Measurements from ENCODE around the gene TAOK3. TPM values are rescaled to one million over a fixed set of nuclear protein-coding genes. Genes with fewer than 3 reads are reported as not detected.

TAOK3 gene
- polyA plus RNA-seq, 6 donors from 2014 or later: 34.7 to 94.9 (median 86.3) TPM

DNA sequence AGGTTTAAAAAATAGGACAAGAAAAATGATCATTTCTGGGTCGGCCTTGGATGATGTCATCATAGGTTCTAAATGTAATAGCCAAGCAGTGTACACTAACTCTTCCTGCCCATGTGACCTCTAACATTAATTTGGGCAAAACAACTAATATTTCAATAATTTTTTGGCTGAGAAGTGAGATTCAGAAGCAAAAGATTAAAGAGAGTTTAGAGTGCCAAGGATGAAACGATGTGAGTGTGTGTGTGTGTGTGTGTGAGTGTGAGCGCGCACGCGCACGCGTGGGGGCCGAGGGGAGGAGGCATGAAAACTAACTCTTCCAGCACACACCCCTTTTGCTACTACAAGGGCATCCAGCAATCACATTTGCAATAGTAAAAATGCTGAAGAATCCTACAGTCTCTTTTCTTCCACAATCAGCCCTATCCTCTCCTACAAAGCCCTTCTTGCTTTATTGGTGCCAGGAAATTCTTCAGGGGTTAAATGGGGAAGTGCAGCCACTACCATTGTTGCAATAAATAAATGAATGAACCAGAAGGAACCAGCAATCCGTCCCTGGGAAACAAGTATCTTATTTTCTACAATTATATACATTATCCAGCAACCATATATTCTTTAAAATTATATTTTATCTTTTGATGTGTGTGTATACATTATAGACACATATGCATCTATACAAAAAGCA lies 183.9 kb downstream of the TAOK3 start:
- H3K4me1 Mint-ChIP-seq: peaks cover 5 to 14% (median 11%) of the 10 kb centered on the region in 3 donors
- no peaks in the 10 kb centered on the region for H3K9me3 Mint-ChIP-seq
- ATAC-seq (ENCODE audit: low read depth in 2 of 2): no peak
- no peaks in the 10 kb centered on the region for H3K27me3 Mint-ChIP-seq
- H3K27ac Mint-ChIP-seq: no peak overlapping the region
- no peak overlapping the region for H3K4me3 Mint-ChIP-seq
- DNase-seq: no peak
- H3K36me3 Mint-ChIP-seq: no peaks in the 10 kb centered on the region

DNA sequence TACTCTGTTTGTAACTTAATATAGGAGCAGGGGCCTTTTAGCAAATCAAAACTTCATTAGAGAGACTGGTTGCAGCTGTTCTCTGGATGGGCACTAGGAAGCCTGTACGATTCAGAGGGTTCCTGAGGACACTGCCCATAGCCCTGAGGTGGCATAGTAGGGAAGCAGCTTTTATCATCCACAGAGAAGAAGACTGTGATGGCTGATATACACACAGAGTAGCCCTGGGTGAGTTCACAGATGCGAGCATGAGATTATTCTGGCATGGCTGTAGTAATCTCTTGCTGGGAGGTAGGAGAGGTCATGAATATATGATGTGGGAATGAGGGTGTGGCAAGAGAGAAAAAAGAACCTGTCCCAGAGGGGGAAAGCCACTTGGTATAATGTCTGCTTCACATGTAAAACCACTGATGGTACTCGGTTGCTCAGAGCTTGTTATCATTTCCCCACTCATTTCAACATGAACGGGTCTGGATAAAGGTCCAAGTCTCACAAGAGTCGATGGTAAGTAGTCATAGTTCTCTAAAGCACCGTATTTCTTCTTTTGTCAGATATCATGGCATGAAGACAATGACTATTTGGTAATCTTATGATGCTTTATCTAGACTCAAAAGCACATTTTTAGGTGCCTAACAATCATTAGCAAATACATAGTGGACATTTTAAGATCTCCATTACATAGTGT lies 184.8 kb downstream of the TAOK3 start:
- H3K4me1 Mint-ChIP-seq: peaks cover 5 to 14% (median 11%) of the 10 kb centered on the region in 3 donors
- H3K4me3 Mint-ChIP-seq: no peak overlapping the region
- ATAC-seq (ENCODE audit: low read depth in 2 of 2): no peak
- no peaks in the 10 kb centered on the region for H3K27me3 Mint-ChIP-seq
- H3K36me3 Mint-ChIP-seq: no peaks in the 10 kb centered on the region
- no peak for DNase-seq
- H3K9me3 Mint-ChIP-seq: no peaks in the 10 kb centered on the region
- peak overlapping the region in 3 of 6 donors; percentile 42 to 84 (median 64) for H3K27ac Mint-ChIP-seq

DNA sequence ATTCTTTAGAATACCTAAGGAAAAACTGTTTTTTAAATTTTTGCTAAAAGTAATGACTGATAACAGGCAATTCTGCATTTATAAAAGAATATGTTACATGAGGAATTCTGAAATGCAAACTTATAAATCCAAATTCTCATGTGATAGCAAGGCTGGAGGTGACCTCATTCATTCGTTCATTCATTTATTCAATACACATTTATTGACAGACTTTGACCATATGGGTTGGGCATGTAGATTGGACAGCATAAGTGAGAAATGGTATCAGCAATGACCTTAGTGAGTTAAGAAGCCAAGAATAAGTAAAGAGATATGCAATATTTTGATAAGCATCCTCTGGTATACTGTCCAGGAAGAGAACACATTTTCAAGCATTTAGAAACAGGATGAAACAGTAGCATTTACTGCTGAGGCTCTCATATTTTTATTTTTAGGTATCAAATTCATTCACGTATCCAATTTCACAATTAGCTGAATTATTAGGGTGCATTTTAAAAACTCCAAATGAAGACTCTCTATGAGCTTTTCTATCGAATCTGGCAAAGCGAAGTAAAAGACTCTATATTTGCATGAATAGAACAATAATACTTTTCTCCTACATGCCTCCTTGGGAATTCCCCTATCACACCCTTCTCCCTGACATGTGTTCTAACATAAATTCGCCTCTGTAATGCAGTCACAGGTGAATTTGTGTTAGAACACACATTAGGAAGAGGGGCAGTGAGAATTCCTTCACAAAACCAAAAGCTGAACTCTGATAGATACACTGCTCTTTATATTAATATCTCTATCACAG lies 186.9 kb downstream of the TAOK3 start:
- Mint-ChIP-seq H3K4me1 (peaks cover 14 to 18% (median 14%) of the 10 kb centered on the region in 3 donors), H3K36me3 (no peaks in the 10 kb centered on the region), H3K9me3 (no peaks in the 10 kb centered on the region), H3K27me3 (no peaks in the 10 kb centered on the region), H3K4me3 (no peak overlapping the region), H3K27ac (peak overlapping the region in 5 of 6 donors; percentile 21 to 60 (median 42))
- DNase-seq (no peak), ATAC-seq (ENCODE audit: low read depth in 2 of 2) (no peak)

DNA sequence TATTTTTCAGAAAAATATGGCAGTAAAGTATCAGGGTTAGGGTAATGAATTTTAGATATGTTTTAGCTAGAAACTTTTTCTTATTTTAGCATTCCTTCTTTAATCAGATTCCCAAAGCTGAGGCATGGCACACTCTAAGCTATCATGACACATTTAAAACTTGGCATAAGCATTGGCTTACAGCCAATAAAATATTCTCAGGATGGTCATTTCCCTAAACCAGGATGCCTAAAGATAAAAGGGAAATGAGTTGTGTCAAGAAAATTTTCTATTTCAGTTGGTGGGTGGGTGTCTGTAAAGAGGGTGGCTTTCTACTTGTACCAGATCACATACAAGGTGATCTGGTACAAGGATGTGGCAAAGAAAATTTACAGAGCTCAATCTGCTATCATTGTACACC lies 189.0 kb downstream of the TAOK3 start:
- peak overlapping the region in 3 of 6 donors; percentile 11 to 73 (median 38) for H3K27ac Mint-ChIP-seq
- H3K4me3 Mint-ChIP-seq: no peak overlapping the region
- H3K36me3 Mint-ChIP-seq: peaks cover 0 to 6% of the 10 kb centered on the region in 2 donors
- no peak for DNase-seq
- H3K4me1 Mint-ChIP-seq: peaks cover 14 to 18% (median 14%) of the 10 kb centered on the region in 3 donors
- H3K9me3 Mint-ChIP-seq: no peaks in the 10 kb centered on the region
- H3K27me3 Mint-ChIP-seq: no peaks in the 10 kb centered on the region
- ATAC-seq (ENCODE audit: low read depth in 2 of 2): no peak

DNA sequence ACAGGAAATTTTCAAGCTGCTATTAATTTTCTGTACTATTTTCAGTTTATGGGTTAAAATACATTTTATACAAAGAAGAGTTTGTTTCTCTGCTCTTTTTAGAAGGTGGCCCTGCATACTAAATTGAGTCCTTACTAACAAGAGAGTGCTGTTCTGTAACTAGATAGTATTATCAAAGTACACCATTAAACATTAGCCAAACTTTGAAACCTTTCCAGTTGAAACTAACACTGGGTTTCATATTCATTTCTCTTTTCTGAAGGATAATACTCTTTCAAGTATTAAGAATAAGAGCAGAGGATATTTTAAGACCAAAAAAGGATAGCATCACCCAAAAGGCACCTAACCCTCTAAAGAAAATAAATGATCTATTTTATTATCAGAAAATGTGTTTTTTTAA lies 189.6 kb downstream of the TAOK3 start:
- no peaks in the 10 kb centered on the region for H3K9me3 Mint-ChIP-seq
- H3K27ac Mint-ChIP-seq: peak overlapping the region in 3 of 6 donors; percentile 38 to 73 (median 47)
- ATAC-seq (ENCODE audit: low read depth in 2 of 2): no peak
- peaks cover 14 to 18% (median 17%) of the 10 kb centered on the region in 3 donors for H3K4me1 Mint-ChIP-seq
- no peak for DNase-seq
- H3K27me3 Mint-ChIP-seq: no peaks in the 10 kb centered on the region
- no peak overlapping the region for H3K4me3 Mint-ChIP-seq
- peaks cover 0 to 8% of the 10 kb centered on the region in 2 donors for H3K36me3 Mint-ChIP-seq

DNA sequence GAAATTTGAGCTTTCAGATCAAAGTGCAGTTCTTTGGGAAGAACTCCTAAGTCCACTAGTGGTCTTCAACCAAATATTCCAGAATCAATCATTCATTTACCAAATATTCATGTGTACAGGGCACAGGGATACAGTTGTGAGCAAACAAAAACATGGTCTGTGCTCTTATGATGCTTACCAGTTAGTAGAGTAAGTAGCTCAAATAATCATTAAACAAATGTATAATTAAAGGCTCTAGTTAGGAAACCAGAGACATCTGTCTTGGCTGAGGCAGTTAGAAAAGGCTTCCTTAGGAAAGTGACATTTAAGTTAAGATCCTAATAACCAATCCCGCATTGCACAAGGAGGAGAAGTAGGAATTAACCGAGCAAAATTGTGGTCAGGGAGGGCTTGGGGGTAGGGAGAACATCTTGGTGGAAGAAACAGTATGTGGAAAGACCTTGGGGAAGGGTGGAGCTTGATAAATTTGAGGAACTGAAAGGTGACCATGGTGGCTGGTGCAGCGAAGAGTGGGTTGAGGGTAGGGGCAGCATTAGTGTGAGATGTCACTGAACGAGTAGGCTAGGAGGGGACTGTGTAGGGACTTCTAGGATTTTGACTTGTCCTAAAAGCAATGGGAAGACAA lies 196.8 kb downstream of the TAOK3 start:
- Mint-ChIP-seq H3K9me3 (peaks cover 0 to 4% (median 0%) of the 10 kb centered on the region in 7 donors), H3K27me3 (no peaks in the 10 kb centered on the region), H3K27ac (peak overlapping the region in 4 of 6 donors; percentile 1 to 16 (median 6)), H3K4me3 (peak overlapping the region in 2 of 8 donors; percentile 10 to 26), H3K4me1 (peaks cover 6 to 10% (median 7%) of the 10 kb centered on the region in 3 donors), H3K36me3 (peaks cover 22 to 38% of the 10 kb centered on the region in 2 donors)
- DNase-seq (no peak), ATAC-seq (ENCODE audit: low read depth in 2 of 2) (peak; percentile 64 to 68)

DNA sequence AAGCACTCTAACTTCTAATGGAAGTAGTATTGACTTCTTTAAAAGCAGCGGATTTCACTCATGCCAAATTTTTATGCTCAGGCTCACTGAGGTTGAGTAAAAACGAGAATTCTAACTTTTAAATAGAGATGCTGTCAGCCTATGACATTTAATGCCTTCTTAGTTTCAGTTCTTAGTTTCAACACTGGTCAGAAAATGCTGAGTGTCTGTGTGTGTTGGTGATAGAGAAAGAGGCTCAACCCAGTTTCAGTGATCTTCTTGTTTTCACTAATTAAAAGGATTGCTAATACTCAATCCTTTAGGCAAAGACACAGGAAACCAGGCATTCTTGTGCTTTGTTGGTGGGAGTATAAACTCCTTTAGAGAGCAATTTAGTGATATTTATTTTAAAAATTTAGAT lies 205.8 kb downstream of the TAOK3 start:
- no peak overlapping the region for H3K4me3 Mint-ChIP-seq
- H3K27ac Mint-ChIP-seq: peak overlapping the region in 1 of 6 donors; percentile 50
- peaks cover 28 to 32% of the 10 kb centered on the region in 2 donors for H3K36me3 Mint-ChIP-seq
- no peaks in the 10 kb centered on the region for H3K9me3 Mint-ChIP-seq
- no peak for ATAC-seq (ENCODE audit: low read depth in 2 of 2)
- no peaks in the 10 kb centered on the region for H3K27me3 Mint-ChIP-seq
- peaks cover 8% of the 10 kb centered on the region in 3 donors for H3K4me1 Mint-ChIP-seq
- no peak for DNase-seq

DNA sequence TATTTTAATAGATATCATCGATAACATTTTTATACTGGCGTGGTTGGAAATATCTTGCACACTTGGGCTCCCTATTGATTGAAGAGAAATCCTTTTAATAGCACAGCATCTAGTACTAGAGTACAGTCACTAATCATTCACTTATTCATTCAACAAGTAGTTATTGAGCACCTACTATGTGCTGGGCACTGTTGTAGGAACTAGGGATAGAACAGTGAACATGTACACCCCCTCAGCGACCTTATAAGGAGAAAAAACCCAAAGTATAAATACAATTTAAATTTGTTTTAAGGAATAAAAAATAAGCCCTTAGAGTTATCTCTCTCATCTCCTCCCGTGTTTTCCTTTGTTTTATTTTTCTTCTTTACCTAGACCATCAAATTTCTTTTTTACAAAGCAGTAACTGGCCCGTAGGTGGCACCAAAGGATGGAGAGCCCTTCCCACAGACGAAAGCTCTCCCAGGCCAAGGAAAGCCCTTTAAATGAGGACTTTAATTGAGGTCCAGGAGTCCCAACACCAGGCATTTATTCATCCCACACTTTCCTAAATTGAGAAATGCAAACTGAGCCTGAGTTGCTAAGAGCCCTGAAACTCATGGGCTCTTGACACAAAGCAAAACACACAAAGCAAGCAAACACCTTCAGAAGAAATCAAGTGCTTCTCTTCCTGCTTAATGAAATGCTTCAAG lies 207.8 kb downstream of the TAOK3 start:
- ATAC-seq (ENCODE audit: low read depth in 2 of 2): no peak
- Mint-ChIP-seq H3K4me3 (no peak overlapping the region), H3K4me1 (peaks cover 8% of the 10 kb centered on the region in 3 donors), H3K27ac (peak overlapping the region in 3 of 6 donors; percentile 33 to 70 (median 53)), H3K27me3 (no peaks in the 10 kb centered on the region), H3K36me3 (peaks cover 17 to 30% of the 10 kb centered on the region in 2 donors), H3K9me3 (no peaks in the 10 kb centered on the region)
- no peak for DNase-seq

DNA sequence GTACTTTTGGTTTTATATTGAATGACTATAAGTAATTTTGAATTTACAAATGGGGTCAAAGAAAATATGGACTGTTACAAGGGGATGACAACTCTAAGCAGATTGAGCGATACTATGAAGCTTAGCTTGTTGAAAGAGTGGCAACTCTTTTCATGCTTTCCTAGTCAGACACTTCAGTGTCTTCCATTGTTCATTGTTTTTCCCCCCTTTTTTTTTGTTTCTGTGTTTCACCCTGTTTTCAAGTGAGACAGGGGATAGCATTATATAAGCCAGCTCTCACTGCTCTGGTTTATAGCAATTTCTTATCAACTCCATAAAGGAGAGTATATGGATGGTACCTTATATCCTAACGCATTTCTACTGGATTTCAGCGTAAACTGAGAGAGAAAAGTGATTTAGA lies 212.2 kb downstream of the TAOK3 start:
- DNase-seq: no peak
- H3K27me3 Mint-ChIP-seq: no peaks in the 10 kb centered on the region
- no peak for ATAC-seq (ENCODE audit: low read depth in 2 of 2)
- no peak overlapping the region for H3K4me3 Mint-ChIP-seq
- H3K27ac Mint-ChIP-seq: no peak overlapping the region
- peaks cover 0 to 29% of the 10 kb centered on the region in 2 donors for H3K36me3 Mint-ChIP-seq
- peaks cover 5 to 8% (median 8%) of the 10 kb centered on the region in 3 donors for H3K4me1 Mint-ChIP-seq
- H3K9me3 Mint-ChIP-seq: no peaks in the 10 kb centered on the region

DNA sequence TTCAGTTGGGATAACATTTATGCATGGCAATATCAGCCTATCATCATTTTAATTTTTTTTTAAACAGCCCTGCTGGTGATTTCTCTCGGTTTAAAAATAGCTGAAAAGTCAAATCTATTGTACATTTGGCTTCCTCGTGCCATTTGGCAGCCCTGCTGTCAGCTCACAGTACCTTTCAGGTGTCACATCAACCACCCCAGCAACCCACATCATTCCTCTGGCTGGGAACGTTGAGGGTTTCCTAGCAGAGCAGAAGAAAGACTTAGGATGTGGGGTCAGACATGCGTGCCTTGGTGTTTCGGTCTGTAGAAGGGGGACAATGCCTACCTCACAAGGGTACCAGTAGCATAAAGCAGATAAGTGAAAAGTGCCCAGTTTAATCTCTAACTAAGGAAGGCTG lies 221.0 kb downstream of the TAOK3 start:
- H3K27me3 Mint-ChIP-seq: no peaks in the 10 kb centered on the region
- no peaks in the 10 kb centered on the region for H3K4me1 Mint-ChIP-seq

DNA sequence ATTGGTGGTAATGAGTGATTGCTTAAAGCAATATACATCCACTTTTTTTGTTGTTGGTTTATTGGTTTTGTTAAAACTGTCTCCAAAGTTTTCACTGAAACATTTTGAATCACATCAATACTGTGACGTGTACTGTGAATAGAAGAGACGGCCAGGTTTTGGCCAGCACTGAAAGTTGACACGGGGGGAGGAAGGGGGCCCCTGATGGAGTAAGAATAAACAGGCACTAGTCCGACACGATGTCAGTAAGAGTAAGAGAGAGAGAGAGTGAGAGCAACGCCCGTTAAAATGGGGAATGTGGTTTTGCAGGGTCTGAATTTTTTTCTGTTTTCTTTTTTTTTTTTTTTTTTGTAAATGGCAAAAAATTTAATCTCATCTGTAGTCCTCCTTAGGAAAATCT lies 222.1 kb downstream of the TAOK3 start:
- Mint-ChIP-seq H3K27me3 (no peaks in the 10 kb centered on the region), H3K4me3 (no peak overlapping the region), H3K27ac (peak overlapping the region in 1 of 6 donors; percentile 7), H3K36me3 (peaks cover 8 to 10% of the 10 kb centered on the region in 2 donors), H3K9me3 (no peaks in the 10 kb centered on the region), H3K4me1 (no peaks in the 10 kb centered on the region)
- ATAC-seq (ENCODE audit: low read depth in 2 of 2) (no peak), DNase-seq (no peak)

More for the DNA sequence above, 221.0 kb downstream of the TAOK3 start:
- Mint-ChIP-seq H3K36me3 (peaks cover 6 to 8% of the 10 kb centered on the region in 2 donors), H3K4me3 (no peak overlapping the region), H3K9me3 (no peaks in the 10 kb centered on the region), H3K27ac (peak overlapping the region in 2 of 6 donors; percentile 70 to 71)
- no peak for ATAC-seq (ENCODE audit: low read depth in 2 of 2)
- no peak for DNase-seq

DNA sequence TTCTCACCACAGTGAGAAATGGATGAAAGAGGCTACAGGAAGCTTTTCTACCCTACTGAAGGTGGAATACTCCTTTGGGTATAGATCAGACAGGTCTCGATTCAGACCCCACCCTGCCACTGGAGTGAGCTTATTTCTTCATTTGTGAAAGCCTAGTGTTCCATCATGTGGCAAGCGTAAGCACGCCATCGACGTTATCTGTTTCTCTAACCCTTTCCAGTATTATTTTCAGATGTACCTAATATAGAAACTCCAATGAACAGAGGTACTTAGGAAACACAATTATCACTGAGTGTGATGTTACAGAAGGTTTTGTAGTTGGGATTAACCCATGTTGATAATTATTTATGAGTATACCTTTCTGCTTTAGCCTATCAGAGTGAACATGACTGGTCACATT lies 224.4 kb downstream of the TAOK3 start:
- DNase-seq: no peak
- Mint-ChIP-seq H3K27me3 (no peaks in the 10 kb centered on the region), H3K36me3 (peaks cover 8 to 18% of the 10 kb centered on the region in 2 donors), H3K4me3 (no peak overlapping the region), H3K9me3 (no peaks in the 10 kb centered on the region), H3K4me1 (peaks cover 0 to 6% (median 5%) of the 10 kb centered on the region in 3 donors), H3K27ac (peak overlapping the region in 1 of 6 donors; percentile 57)
- ATAC-seq (ENCODE audit: low read depth in 2 of 2): no peak
